Testis (tissue), 3 donors: Measurements from ENCODE around the gene GNA14. TPM values are rescaled to one million over a fixed set of nuclear protein-coding genes. Genes with fewer than 3 reads are reported as not detected.

Experiments
- DNase-seq: peaks from one replicate; pipeline ENCODE4 v3.0.0-alpha.2; 2019
- H3K27ac ChIP-seq, 2 donors: fragments of 200-600 bp; sonication (generic); one replicate each; pipeline ENCODE4 v1.5.1; 2019
- H3K27me3 ChIP-seq: fragments of 200-600 bp; sonication (generic); one replicate; pipeline ENCODE4 v1.5.1; 2019
- H3K36me3 ChIP-seq: fragments of 200-600 bp; sonication (generic); one replicate; pipeline ENCODE4 v1.5.1; 2017; ENCODE audit warnings: low read depth; ENCODE audit errors: missing control alignments
- H3K4me1 ChIP-seq: fragments of 200-600 bp; sonication (generic); one replicate; pipeline ENCODE4 v1.5.1; 2019
- H3K4me3 ChIP-seq, 2 donors: fragments of 200-600 bp; sonication (generic); one replicate each; pipeline ENCODE4 v1.5.1; 2017 to 2019
- H3K9me3 ChIP-seq: fragments of 200-600 bp; sonication (generic); one replicate; pipeline ENCODE4 v1.5.1; 2017
- CTCF ChIP-seq, 3 experiments: fragments of 450-650 bp in 2 of 3; fragments of 200-600 bp in 1 of 3; sonication (generic) in 1 of 3; IDR thresholded peaks; one replicate each; pipeline ENCODE4 v1.5.1; 2016 to 2019; ENCODE audit warnings: antibody characterized with exemption in 3 of 3, mild to moderate bottlenecking in 2 of 3, moderate library complexity in 1 of 3
- POLR2A ChIP-seq: fragments of 450-650 bp; IDR thresholded peaks from one replicate; pipeline ENCODE4 v1.6.1; 2017; ENCODE audit warnings: antibody characterized with exemption, mild to moderate bottlenecking, moderate library complexity
- WGBS, 2 donors: methylation state at CpG; one replicate each; pipeline ENCODE4 v1.1.5; 2018; 5-methylcytosine and 5-hydroxymethylcytosine counted together
- intact Hi-C: fragments of 100-400 bp; cut with DNase I; formaldehyde crosslinking; loops from one replicate; pipeline ENCODE4 v1.15.1; 2023; ENCODE audit warnings: low total_unique reads
- polyA plus RNA-seq: library from polyadenylated mRNA; stranded (reverse); fragments of 350-450 nt; fragmentation: Illumina TruSeq; extraction: RNeasy Lipid Tissue Mini Kit (QIAGEN cat#74804); gene quantifications from one replicate; pipeline ENCODE4 v1.2.3, GENCODE V29; 2014; ENCODE audit warnings: low read depth, low replicate concordance; ENCODE audit not compliant: insufficient read depth
- total RNA-seq, 2 donors: library from RNA; depleted of rRNA; stranded (reverse); fragments of >200 nt; gene quantifications; one replicate each; pipeline ENCODE4 v1.2.3, GENCODE V29; 2016

GNA14 gene
- total and polyA plus RNA-seq, 3 donors from 2014 or later, result 3.1 to 4.4 (median 4.3) TPM

- DNase-seq, result no peak
- WGBS, 2 donors, result 86 to 87% methylated on average over 4 of the region's 4 CpGs
- H3K36me3 ChIP-seq, result no peaks in the 10 kb centered on the region
- no peak overlapping the region for H3K4me3 ChIP-seq
- no peaks in the 10 kb centered on the region for H3K9me3 ChIP-seq
- TF ChIP-seq CTCF (IDR thresholded peaks at IDR 0.05) (no peak), POLR2A (no peak)
- no peaks in the 10 kb centered on the region for H3K4me1 ChIP-seq
- no peak overlapping the region for H3K27ac ChIP-seq
- H3K27me3 ChIP-seq, result no peaks in the 10 kb centered on the region
- intact Hi-C loops, result no loop called here
Measured at GRCh38 chr9:77616191-77616590, 31.9 kb downstream of the GNA14 start.

- TF ChIP-seq CTCF (IDR thresholded peaks at IDR 0.05) (no peak), POLR2A (no peak)
- Histone ChIP-seq H3K36me3 (no peaks in the 10 kb centered on the region), H3K9me3 (no peaks in the 10 kb centered on the region), H3K27ac (no peak overlapping the region), H3K27me3 (no peaks in the 10 kb centered on the region), H3K4me3 (no peak overlapping the region), H3K4me1 (no peaks in the 10 kb centered on the region)
- WGBS, 2 donors, result 64 to 69% methylated on average over 3 of the region's 3 CpGs
- intact Hi-C loops, result no loop called here
- DNase-seq, result no peak
Measured at GRCh38 chr9:77614645-77615044, 33.5 kb downstream of the GNA14 start.

GRCh38 chr9:77606526-77606925 lies 41.6 kb downstream of the GNA14 start:
- DNase-seq, result no peak
- H3K4me1 ChIP-seq, result no peaks in the 10 kb centered on the region
- intact Hi-C loops, result no loop called here
- WGBS, 2 donors, result 46 to 73% methylated on average over 2 of the region's 2 CpGs
- TF ChIP-seq POLR2A (no peak), CTCF (IDR thresholded peaks at IDR 0.05) (no peak)
- H3K27me3 ChIP-seq, result no peaks in the 10 kb centered on the region
- no peaks in the 10 kb centered on the region for H3K9me3 ChIP-seq
- H3K36me3 ChIP-seq, result no peaks in the 10 kb centered on the region
- peak overlapping the region in 1 of 2 donors; percentile 67 for H3K27ac ChIP-seq
- no peak overlapping the region for H3K4me3 ChIP-seq

- no peaks in the 10 kb centered on the region for H3K4me1 ChIP-seq
- H3K27me3 ChIP-seq, result no peaks in the 10 kb centered on the region
- intact Hi-C loops, result no loop called here
- H3K27ac ChIP-seq, result peak overlapping the region in 1 of 2 donors; percentile 67
- TF ChIP-seq POLR2A (no peak), CTCF (IDR thresholded peaks at IDR 0.05) (no peak)
- H3K4me3 ChIP-seq, result no peak overlapping the region
- no peaks in the 10 kb centered on the region for H3K36me3 ChIP-seq
- DNase-seq, result no peak
- no peaks in the 10 kb centered on the region for H3K9me3 ChIP-seq
- 41 to 53% methylated on average over 4 of the region's 4 CpGs for WGBS, 2 donors
Measured at GRCh38 chr9:77605449-77606220, 42.5 kb downstream of the GNA14 start.

GRCh38 chr9:77604316-77604715 lies 43.8 kb downstream of the GNA14 start:
- Histone ChIP-seq H3K27ac (no peak overlapping the region), H3K4me1 (no peaks in the 10 kb centered on the region), H3K36me3 (no peaks in the 10 kb centered on the region), H3K4me3 (no peak overlapping the region), H3K27me3 (no peaks in the 10 kb centered on the region), H3K9me3 (no peaks in the 10 kb centered on the region)
- 84 to 92% methylated on average over 1 of the region's 1 CpG for WGBS, 2 donors
- no peak for DNase-seq
- intact Hi-C loops, result no loop called here
- TF ChIP-seq POLR2A (no peak), CTCF (IDR thresholded peaks at IDR 0.05) (no peak)
